ENCODE measurements around the gene ROR2.

- no peak for TF ChIP-seq EP300 (IDR thresholded peaks at IDR 0.05; ENCODE audit: low read depth)
- TF ChIP-seq CTCF (IDR thresholded peaks at IDR 0.05): no peak
Measured at GRCh38 chr9:91886414-91887076, 63.5 kb downstream of the ROR2 start.
